WI38 (cell line): ENCODE measurements around the gene MBIP.

ENCODE experiments used
- H3K4me3 ChIP-seq: 2 replicates; pipeline ENCODE4 v1.5.1; 2011; ENCODE audit warnings: low read depth, mild to moderate bottlenecking, control low read depth, low read length
- TF ChIP-seq, protein P1 (sequence below): IDR thresholded peaks from 2 replicates; pipeline ENCODE4 v1.5.1; 2012; ENCODE audit warnings: low read depth, mild to moderate bottlenecking, control low read depth, low read length

The MBIP gene, protein sequence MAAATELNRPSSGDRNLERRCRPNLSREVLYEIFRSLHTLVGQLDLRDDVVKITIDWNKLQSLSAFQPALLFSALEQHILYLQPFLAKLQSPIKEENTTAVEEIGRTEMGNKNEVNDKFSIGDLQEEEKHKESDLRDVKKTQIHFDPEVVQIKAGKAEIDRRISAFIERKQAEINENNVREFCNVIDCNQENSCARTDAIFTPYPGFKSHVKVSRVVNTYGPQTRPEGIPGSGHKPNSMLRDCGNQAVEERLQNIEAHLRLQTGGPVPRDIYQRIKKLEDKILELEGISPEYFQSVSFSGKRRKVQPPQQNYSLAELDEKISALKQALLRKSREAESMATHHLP

GRCh38 chr14:36320200-36320896 lies at the start of gene MBIP:
MBIP (minus strand) TSS chr14:36320637; CDS start chr14:36320588, 49 bp downstream.
- H3K4me3 ChIP-seq, result peak within 1 kb of the TSS; percentile 99
- TF ChIP-seq, protein P1, sequence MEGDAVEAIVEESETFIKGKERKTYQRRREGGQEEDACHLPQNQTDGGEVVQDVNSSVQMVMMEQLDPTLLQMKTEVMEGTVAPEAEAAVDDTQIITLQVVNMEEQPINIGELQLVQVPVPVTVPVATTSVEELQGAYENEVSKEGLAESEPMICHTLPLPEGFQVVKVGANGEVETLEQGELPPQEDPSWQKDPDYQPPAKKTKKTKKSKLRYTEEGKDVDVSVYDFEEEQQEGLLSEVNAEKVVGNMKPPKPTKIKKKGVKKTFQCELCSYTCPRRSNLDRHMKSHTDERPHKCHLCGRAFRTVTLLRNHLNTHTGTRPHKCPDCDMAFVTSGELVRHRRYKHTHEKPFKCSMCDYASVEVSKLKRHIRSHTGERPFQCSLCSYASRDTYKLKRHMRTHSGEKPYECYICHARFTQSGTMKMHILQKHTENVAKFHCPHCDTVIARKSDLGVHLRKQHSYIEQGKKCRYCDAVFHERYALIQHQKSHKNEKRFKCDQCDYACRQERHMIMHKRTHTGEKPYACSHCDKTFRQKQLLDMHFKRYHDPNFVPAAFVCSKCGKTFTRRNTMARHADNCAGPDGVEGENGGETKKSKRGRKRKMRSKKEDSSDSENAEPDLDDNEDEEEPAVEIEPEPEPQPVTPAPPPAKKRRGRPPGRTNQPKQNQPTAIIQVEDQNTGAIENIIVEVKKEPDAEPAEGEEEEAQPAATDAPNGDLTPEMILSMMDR, result no peak

- TF ChIP-seq, protein P1, result no peak
- H3K4me3 ChIP-seq, result no peak overlapping the region
Observed at GRCh38 chr14:36367985-36368774, 47.7 kb upstream of the MBIP start.

DNA sequence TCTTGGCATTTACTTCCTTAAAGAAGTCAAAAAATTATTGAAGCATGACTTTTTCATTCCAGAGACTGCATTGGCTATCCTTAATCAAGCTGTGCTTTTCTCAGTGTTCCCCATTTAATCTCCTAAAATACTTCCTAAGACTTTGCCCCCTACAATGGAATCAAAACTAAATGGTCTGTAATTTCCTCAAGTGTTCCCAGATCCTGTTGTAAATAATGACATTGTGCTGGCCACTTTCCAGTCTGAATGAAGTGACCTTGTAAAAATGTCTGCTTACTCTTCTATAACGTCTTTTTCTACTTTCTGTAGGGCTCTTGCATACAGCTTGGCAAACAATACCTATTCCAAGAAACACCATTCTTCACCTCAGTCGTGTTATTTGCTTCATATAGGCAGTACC lies 45.3 kb upstream of the MBIP start:
- no peak overlapping the region for H3K4me3 ChIP-seq
- TF ChIP-seq, protein P1, result no peak

GRCh38 chr14:36363704-36364103 lies 43.3 kb upstream of the MBIP start:
- H3K4me3 ChIP-seq, result no peak overlapping the region
- TF ChIP-seq, protein P1, result no peak

- H3K4me3 ChIP-seq, result no peak overlapping the region
- TF ChIP-seq, protein P1, result no peak
Observed at GRCh38 chr14:36362648-36363047, 42.2 kb upstream of the MBIP start.

DNA sequence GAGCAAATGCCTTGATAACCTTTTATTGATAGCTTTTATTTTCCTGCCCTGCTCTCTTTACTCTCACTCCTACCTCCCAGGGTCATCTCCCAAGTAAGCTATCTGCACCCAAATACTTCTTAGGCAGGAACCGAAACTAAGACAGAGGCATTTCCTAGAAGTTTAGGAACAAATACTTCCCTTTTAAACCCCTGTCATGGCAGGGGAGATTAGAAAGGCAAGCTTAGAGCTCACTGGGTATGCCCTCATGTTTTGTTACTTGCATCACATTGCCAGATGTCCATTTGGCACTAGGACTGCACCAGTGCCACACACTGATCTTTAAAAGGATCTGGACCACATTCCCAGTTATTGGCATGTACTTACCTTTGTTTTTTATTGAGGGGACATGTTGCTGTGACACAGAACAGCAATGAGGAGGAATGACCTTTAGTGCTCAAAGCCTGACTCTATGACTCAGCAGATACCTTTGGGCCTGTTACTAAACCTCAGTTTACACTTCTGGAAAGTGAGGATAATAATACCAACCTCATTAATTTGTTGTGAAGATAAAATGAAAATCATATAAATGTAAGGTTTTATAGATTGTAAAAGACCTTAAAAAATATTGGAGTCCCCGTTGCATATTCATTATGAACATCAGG lies 40.9 kb upstream of the MBIP start:
- no peak overlapping the region for H3K4me3 ChIP-seq
- TF ChIP-seq, protein P1, result no peak
